MM.1S (cell line): Measurements from ENCODE around the gene CPVL.

Experiments used
- CTCF ChIP-seq: fragments of 300-600 bp; sonication (generic); IDR thresholded peaks from 2 replicates; pipeline ENCODE4 v1.5.1; 2016; ENCODE audit warnings: antibody characterized with exemption, low read length, mixed read lengths
- EZH2 ChIP-seq: fragments of 300-600 bp; sonication (generic); optimal IDR thresholded peaks from 2 replicates; pipeline ENCODE3; 2017; ENCODE audit warnings: low read depth, mild to moderate bottlenecking, antibody characterized with exemption, low read length, mixed read lengths
- EZH2phosphoT487 ChIP-seq: fragments of 300-600 bp; sonication (generic); IDR thresholded peaks from 2 replicates; pipeline ENCODE4 v1.6.1; 2018; ENCODE audit warnings: antibody characterized with exemption, low read length

- TF ChIP-seq CTCF: no peak
- no peak for TF ChIP-seq EZH2
- no peak for TF ChIP-seq EZH2phosphoT487
Observed at GRCh38 chr7:29135846-29136245, 10.5 kb downstream of the CPVL start.
